GM23338 (cell line): ENCODE data around the gene OR52I2.

Experiments used
- CREB1 ChIP-seq: fragments of 250-450 bp; sonication (Bioruptor Pico); IDR thresholded peaks from 2 replicates; pipeline ENCODE4 v1.5.0; 2020; ENCODE audit warnings: low read depth, mild to moderate bottlenecking, moderate library complexity
- EZH2 ChIP-seq: fragments of 200-600 bp; sonication (generic); IDR thresholded peaks from one replicate; pipeline ENCODE4 v1.8.0; 2017; ENCODE audit warnings: antibody characterized with exemption, mild to moderate bottlenecking, low read depth; ENCODE audit not compliant: unreplicated experiment
- EZH2phosphoT487 ChIP-seq: fragments of 200-600 bp; sonication (generic); IDR thresholded peaks from one replicate; pipeline ENCODE4 v1.8.1; 2018; ENCODE audit warnings: antibody characterized with exemption; ENCODE audit not compliant: unreplicated experiment
- NANOG ChIP-seq: IDR thresholded peaks from 2 replicates; pipeline ENCODE4 v1.6.1; 2016; ENCODE audit warnings: antibody characterized with exemption, borderline replicate concordance
- POLR2AphosphoS5 ChIP-seq: IDR thresholded peaks from 2 replicates; pipeline ENCODE4 v1.6.1; 2016; ENCODE audit warnings: antibody characterized with exemption, low read depth
- ZNF331 ChIP-seq: fragments of 250-450 bp; sonication (Bioruptor Pico); IDR thresholded peaks from 2 replicates; pipeline ENCODE4 v1.5.0; 2020; ENCODE audit warnings: low read depth, mild to moderate bottlenecking, moderate library complexity
- TF ChIP-seq, protein P1 (sequence below): IDR thresholded peaks from one replicate; pipeline ENCODE4 v1.6.1; 2018; ENCODE audit warnings: antibody characterized with exemption; ENCODE audit not compliant: unreplicated experiment
- TF ChIP-seq, protein P2 (sequence below): IDR thresholded peaks from 2 replicates; pipeline ENCODE4 v1.6.1; 2016; ENCODE audit warnings: antibody characterized with exemption
- TF ChIP-seq, protein P3 (sequence below), 2 experiments: fragments of 200-600 bp in 1 of 2; sonication (generic) in 1 of 2; conservative IDR thresholded peaks; 2 replicates each; pipeline versions ENCODE4 v1.5.1 to v1.6.1; 2016 to 2017; ENCODE audit warnings: antibody characterized with exemption in 2 of 2, low read depth in 2 of 2, mild to moderate bottlenecking in 2 of 2, moderate library complexity in 1 of 2

DNA sequence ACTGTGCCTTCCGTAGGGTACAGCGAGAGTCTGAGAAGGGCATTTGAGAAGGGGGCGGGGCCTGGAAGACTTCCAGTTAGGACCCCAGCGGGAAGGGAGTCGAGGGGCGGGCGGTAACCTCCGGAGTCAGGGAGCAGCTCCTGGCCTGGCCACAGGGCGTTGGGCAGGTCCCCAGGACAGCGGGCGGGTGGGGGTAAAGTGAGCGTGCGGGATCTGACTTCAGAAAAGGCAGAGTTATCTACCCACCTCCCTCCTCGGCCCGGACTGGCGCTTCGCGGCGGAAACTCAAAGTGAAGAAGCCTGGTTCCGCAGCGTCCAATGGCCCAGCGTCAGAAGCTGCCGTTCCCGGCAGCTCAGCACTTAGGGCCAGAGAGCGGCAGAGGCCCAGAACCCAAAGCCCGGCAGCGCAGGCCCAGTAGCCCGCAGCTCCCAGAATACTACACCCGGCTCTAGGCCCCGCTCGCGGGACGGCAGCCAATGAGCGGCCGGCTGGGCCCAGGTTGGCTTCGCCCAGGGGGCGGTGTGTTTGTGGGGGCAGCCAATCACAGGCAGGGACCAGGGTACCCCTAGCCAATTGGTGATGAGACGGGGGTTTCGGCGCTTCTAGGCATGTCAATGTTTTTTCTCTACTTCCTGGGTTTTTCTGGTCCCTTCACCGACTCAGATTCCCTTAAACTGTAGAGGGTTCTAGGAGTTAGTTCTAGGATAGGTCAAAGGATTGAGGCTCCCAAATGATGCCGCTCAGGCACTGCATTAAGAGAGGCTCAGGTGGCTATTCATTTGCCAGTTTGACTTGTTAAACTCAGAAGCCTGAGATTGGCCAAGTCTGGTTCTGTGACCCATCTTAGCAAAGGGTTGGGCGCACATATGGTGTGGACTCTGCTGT is 26.5 kb downstream of the OR52I2 start, which contains the start of gene TRIM68:
- TF ChIP-seq, protein P1, sequence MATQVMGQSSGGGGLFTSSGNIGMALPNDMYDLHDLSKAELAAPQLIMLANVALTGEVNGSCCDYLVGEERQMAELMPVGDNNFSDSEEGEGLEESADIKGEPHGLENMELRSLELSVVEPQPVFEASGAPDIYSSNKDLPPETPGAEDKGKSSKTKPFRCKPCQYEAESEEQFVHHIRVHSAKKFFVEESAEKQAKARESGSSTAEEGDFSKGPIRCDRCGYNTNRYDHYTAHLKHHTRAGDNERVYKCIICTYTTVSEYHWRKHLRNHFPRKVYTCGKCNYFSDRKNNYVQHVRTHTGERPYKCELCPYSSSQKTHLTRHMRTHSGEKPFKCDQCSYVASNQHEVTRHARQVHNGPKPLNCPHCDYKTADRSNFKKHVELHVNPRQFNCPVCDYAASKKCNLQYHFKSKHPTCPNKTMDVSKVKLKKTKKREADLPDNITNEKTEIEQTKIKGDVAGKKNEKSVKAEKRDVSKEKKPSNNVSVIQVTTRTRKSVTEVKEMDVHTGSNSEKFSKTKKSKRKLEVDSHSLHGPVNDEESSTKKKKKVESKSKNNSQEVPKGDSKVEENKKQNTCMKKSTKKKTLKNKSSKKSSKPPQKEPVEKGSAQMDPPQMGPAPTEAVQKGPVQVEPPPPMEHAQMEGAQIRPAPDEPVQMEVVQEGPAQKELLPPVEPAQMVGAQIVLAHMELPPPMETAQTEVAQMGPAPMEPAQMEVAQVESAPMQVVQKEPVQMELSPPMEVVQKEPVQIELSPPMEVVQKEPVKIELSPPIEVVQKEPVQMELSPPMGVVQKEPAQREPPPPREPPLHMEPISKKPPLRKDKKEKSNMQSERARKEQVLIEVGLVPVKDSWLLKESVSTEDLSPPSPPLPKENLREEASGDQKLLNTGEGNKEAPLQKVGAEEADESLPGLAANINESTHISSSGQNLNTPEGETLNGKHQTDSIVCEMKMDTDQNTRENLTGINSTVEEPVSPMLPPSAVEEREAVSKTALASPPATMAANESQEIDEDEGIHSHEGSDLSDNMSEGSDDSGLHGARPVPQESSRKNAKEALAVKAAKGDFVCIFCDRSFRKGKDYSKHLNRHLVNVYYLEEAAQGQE: no peak
- TF ChIP-seq, protein P2, sequence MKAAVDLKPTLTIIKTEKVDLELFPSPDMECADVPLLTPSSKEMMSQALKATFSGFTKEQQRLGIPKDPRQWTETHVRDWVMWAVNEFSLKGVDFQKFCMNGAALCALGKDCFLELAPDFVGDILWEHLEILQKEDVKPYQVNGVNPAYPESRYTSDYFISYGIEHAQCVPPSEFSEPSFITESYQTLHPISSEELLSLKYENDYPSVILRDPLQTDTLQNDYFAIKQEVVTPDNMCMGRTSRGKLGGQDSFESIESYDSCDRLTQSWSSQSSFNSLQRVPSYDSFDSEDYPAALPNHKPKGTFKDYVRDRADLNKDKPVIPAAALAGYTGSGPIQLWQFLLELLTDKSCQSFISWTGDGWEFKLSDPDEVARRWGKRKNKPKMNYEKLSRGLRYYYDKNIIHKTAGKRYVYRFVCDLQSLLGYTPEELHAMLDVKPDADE: no peak
- TF ChIP-seq, protein P3, sequence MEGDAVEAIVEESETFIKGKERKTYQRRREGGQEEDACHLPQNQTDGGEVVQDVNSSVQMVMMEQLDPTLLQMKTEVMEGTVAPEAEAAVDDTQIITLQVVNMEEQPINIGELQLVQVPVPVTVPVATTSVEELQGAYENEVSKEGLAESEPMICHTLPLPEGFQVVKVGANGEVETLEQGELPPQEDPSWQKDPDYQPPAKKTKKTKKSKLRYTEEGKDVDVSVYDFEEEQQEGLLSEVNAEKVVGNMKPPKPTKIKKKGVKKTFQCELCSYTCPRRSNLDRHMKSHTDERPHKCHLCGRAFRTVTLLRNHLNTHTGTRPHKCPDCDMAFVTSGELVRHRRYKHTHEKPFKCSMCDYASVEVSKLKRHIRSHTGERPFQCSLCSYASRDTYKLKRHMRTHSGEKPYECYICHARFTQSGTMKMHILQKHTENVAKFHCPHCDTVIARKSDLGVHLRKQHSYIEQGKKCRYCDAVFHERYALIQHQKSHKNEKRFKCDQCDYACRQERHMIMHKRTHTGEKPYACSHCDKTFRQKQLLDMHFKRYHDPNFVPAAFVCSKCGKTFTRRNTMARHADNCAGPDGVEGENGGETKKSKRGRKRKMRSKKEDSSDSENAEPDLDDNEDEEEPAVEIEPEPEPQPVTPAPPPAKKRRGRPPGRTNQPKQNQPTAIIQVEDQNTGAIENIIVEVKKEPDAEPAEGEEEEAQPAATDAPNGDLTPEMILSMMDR (conservative IDR thresholded peaks at IDR 0.05; ENCODE audit: low read depth in 2 of 2): no peak
- TF ChIP-seq POLR2AphosphoS5: peak; percentile 53
- TF ChIP-seq EZH2: no peak
- TF ChIP-seq CREB1: no peak
- TF ChIP-seq NANOG: no peak
- TF ChIP-seq EZH2phosphoT487: no peak
- TF ChIP-seq ZNF331 (CRISPR knock-in tag): no peak
